GM12878 (cell line): Measurements from ENCODE around the gene ASIC3. TPM values are rescaled to one million over a fixed set of nuclear protein-coding genes. Genes with fewer than 3 reads are reported as not detected.

Source experiments
- ATAC-seq: fragments of 200-7000 bp; cut with Tn5 transposase; 3 replicates; pipeline ENCODE4 v1.9.1; 2020; ENCODE audit warnings: mild to moderate bottlenecking, moderate library complexity
- BruUV-seq: library from RNA; stranded (reverse); fragments of 400-500 nt; replicated peaks from 2 replicates; lab custom pipeline; 2021; lab: Mats Ljungman, UMichigan
- CTCF ChIA-PET: fragments of 300-600 bp; sonication (Branson Sonifier 250); formaldehyde crosslinking; extraction: SDS; loops from one replicate; lab custom pipeline; 2021; ENCODE audit warnings: inconsistent platforms; lab: Yijun Ruan, JAX
- POLR2A ChIA-PET: fragments of 350-600 bp; formaldehyde crosslinking; extraction: SDS; loops from one replicate; lab custom pipeline; 2021; ENCODE audit warnings: inconsistent platforms; lab: Charles Lee
- RAD21 ChIA-PET: fragments of 300-600 bp; sonication (Branson Sonifier 250); formaldehyde crosslinking; loops from one replicate; lab custom pipeline; 2023; ENCODE audit warnings: antibody characterized with exemption; ENCODE audit not compliant: unreplicated experiment; lab: Charles Lee
- SMC1A ChIA-PET: fragments of 300-600 bp; sonication (Branson Sonifier 250); formaldehyde crosslinking; loops from one replicate; lab custom pipeline; 2023; ENCODE audit not compliant: unreplicated experiment, uncharacterized antibody; lab: Charles Lee
- DNase-seq: peaks from one replicate; pipeline ENCODE4 v3.0.0-alpha.2; 2011; ENCODE audit warnings: low read depth, low spot score
- FAIRE-seq: peaks from 3 replicates; lab custom pipeline; 2011; peaks lifted over from hg19 to GRCh38; lab: Jason Lieb, UNC
- H2AFZ ChIP-seq: 2 replicates; pipeline ENCODE4 v1.6.0; 2011; ENCODE audit warnings: low read depth, low read length, control low read depth; ENCODE audit not compliant: control insufficient read depth
- H3K27ac ChIP-seq: 2 replicates; pipeline ENCODE4 v1.5.1; 2011; ENCODE audit warnings: control low read depth; ENCODE audit not compliant: control insufficient read depth, insufficient read depth
- H3K27me3 ChIP-seq, 2 experiments: replicated peaks in 1 of 2; 2 replicates each; pipeline versions ENCODE4 v1.6.0 to v1.6.1; 2011; ENCODE audit warnings: low read length in 1 of 2; ENCODE audit not compliant: control insufficient read depth in 2 of 2, insufficient read depth in 2 of 2
- H3K36me3 ChIP-seq, 2 experiments: 2 replicates each; pipeline ENCODE4 v1.5.1; 2011; ENCODE audit warnings: low read length in 1 of 2; ENCODE audit not compliant: control insufficient read depth in 2 of 2, insufficient read depth in 2 of 2
- H3K4me1 ChIP-seq: 2 replicates; pipeline ENCODE4 v1.6.1; 2011; ENCODE audit warnings: mild to moderate bottlenecking, low read length, moderate library complexity, mixed read lengths; ENCODE audit not compliant: control insufficient read depth, insufficient read depth
- H3K4me2 ChIP-seq: 2 replicates; pipeline ENCODE4 v1.6.0; 2011; ENCODE audit warnings: control low read depth; ENCODE audit not compliant: control insufficient read depth, insufficient read depth
- H3K4me3 ChIP-seq: fragments of 200-600 bp; sonication (generic); 2 replicates; pipeline ENCODE4 v1.5.1; 2016
- H3K79me2 ChIP-seq: 2 replicates; pipeline ENCODE4 v1.6.0; 2011; ENCODE audit warnings: low read length; ENCODE audit not compliant: control insufficient read depth, insufficient read depth
- H3K9ac ChIP-seq: 2 replicates; pipeline ENCODE4 v1.8.0; 2011; ENCODE audit warnings: low read length, control low read depth, mixed read lengths; ENCODE audit not compliant: control insufficient read depth, insufficient read depth
- H3K9me3 ChIP-seq: replicated peaks from 3 replicates; pipeline ENCODE4 v1.5.1; 2011; ENCODE audit warnings: mild to moderate bottlenecking, low read length; ENCODE audit not compliant: control insufficient read depth, insufficient read depth
- H4K20me1 ChIP-seq: 2 replicates; pipeline ENCODE4 v1.6.0; 2011; ENCODE audit not compliant: control insufficient read depth, insufficient read depth
- BRCA1 ChIP-seq: IDR thresholded peaks from 2 replicates; pipeline ENCODE4 v1.6.1; 2011; ENCODE audit warnings: low read depth, low read length, improper control_type of control experiment
- EZH2 ChIP-seq: IDR thresholded peaks from 2 replicates; pipeline ENCODE4 v1.6.1; 2012; ENCODE audit warnings: low read depth, mild to moderate bottlenecking, control low read depth, inconsistent platforms, low read length, borderline replicate concordance; ENCODE audit not compliant: control insufficient read depth
- GATAD2B ChIP-seq: fragments of 450-650 bp; conservative IDR thresholded peaks from 2 replicates; pipeline ENCODE4 v1.6.1; 2017; ENCODE audit warnings: low read depth, mild to moderate bottlenecking, moderate library complexity
- HDGF ChIP-seq: fragments of 450-650 bp; IDR thresholded peaks from 2 replicates; pipeline ENCODE4 v1.6.1; 2016; ENCODE audit warnings: antibody characterized with exemption
- IKZF2 ChIP-seq, 2 experiments: fragments of 450-650 bp; IDR thresholded peaks; 2 replicates each; pipeline ENCODE4 v1.6.1; 2017; ENCODE audit warnings: mild to moderate bottlenecking in 2 of 2, moderate library complexity in 2 of 2
- MEF2B ChIP-seq: fragments of 450-650 bp; IDR thresholded peaks from 2 replicates; pipeline ENCODE4 v1.6.1; 2018; ENCODE audit warnings: mild to moderate bottlenecking, moderate library complexity; ENCODE audit not compliant: partially characterized antibody, poor library complexity, severe bottlenecking
- POLR2AphosphoS5 ChIP-seq: IDR thresholded peaks from 2 replicates; pipeline ENCODE4 v1.6.1; 2011; ENCODE audit warnings: mild to moderate bottlenecking, low read length, inconsistent platforms
- SP1 ChIP-seq: IDR thresholded peaks from one replicate; pipeline ENCODE4 v1.6.1; 2011; ENCODE audit warnings: low read depth, low read length
- SREBF2 ChIP-seq: IDR thresholded peaks from 2 replicates; pipeline ENCODE4 v1.6.1; 2012; ENCODE audit warnings: mild to moderate bottlenecking, low read length
- SUPT20H ChIP-seq: IDR thresholded peaks from 2 replicates; pipeline ENCODE4 v1.6.1; 2011; ENCODE audit warnings: low read depth, mild to moderate bottlenecking, low read length, moderate library complexity, borderline replicate concordance; ENCODE audit not compliant: control insufficient read depth
- ZNF217 ChIP-seq: fragments of 450-650 bp; IDR thresholded peaks from 2 replicates; pipeline ENCODE4 v1.6.1; 2017; ENCODE audit warnings: antibody characterized with exemption, mild to moderate bottlenecking
- ZZZ3 ChIP-seq: IDR thresholded peaks from 2 replicates; pipeline ENCODE4 v1.6.1; 2011; ENCODE audit warnings: low read depth; ENCODE audit not compliant: control insufficient read depth, insufficient read length
- WGBS: methylation state at CpG from one replicate; pipeline ENCODE4 v1.1.6; 2016; ENCODE audit warnings: low lambda C conversion rate; ENCODE audit not compliant: insufficient replicate concordance, insufficient coverage; ENCODE audit errors: missing lambda C conversion rate; 5-methylcytosine and 5-hydroxymethylcytosine counted together
- in situ Hi-C: fragments of 300-500 bp; cut with MboI; formaldehyde crosslinking; loops from 9 replicates; pipeline ENCODE4 v1.14.3; 2018; ENCODE audit warnings: mixed read lengths
- intact Hi-C: fragments of 100-400 bp; cut with micrococcal nuclease; formaldehyde crosslinking; loops from one replicate; pipeline ENCODE4 v1.14.2; 2022; ENCODE audit not compliant: unreplicated experiment
- polyA plus RNA-seq, 11 experiments: library from polyadenylated mRNA; depleted of rRNA in 4 of 11; unstranded in 6 of 11; stranded (reverse) in 5 of 11; fragments of >200 nt; fragmentation: Nextera tagmentation in 4 of 11; fragmentation: Illumina TruSeq in 1 of 11; extraction: Ambion mirVana in 4 of 11; extraction: Trizol in 1 of 11; gene quantifications; 1 replicate in 1 of 11; 2 replicates in 10 of 11; pipeline versions ENCODE4 v1.2.1 to v1.2.3, GENCODE V29; 2011 to 2016; ENCODE audit warnings: inconsistent platforms in 2 of 11, missing spikeins in 2 of 11, low read depth in 1 of 11
- total RNA-seq, 4 experiments: library from RNA; depleted of rRNA in 3 of 4; stranded (reverse); fragments of >200 nt in 3 of 4; fragmentation: Illumina TruSeq in 1 of 4; extraction: Trizol in 1 of 4; gene quantifications; 2 replicates each; pipeline versions ENCODE4 v1.2.1 to v1.2.3, GENCODE V29; 2013 to 2021

The ASIC3 gene
- total and polyA plus RNA-seq, 10 of the 15 experiments (the other 5 are each of a cell fraction or from before 2014, with no cell fraction given) = 0.07 to 1.0 (median 0.44) TPM; not detected in 4

DNA sequence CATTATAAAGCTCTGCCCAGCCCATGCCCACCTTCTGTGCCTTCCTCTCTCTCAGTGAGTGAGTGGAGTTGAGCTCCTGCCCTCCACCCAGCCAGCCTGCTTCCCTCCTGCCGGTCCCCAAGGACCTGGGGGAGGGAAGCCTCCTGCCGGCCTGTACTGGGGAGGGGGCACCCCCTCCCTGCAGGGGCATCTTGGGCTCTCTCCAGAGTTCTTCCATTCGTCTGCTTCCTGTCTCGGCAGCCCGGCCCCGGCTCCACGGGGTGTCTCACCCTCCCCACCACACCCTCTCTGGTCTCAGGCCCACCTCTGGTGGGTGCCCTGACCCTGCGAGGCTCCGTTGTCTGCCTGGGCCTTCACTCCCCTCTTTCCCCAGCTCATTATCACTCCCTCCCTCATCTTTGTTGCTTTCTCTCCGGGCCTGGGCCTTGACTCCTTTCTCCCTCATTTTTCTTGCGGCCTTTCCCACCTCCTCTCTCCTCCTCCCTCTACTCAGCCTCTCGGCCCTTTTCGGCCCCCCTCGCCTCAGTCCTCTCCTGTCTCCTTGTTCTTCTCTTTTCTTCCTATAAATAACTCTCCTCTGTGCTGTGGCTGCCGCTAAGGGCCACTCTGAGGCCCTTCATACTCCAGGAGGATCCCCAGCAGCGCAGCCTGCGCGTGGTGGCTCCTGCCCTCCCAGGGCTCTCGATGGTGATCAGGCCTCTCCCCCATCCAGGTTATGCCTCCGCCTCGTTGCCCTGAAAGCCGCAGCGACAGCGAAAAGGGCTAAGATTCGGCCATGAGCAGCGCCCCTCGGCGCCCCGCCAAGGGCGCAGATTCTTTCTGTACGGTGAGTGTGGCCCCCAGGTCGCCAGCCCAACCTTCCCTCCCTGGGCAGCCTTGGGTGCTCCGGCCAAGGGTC is 13.1 kb downstream of the ASIC3 start:
- Histone ChIP-seq H3K9ac (peak overlapping the region; percentile 86; the same call in 1 of the 2 replicates), H3K36me3 (peaks cover 0 to 6% of the 10 kb centered on the region in 2 experiments; a peak in 3 of 4 replicates), H3K4me1 (peaks cover 24% of the 10 kb centered on the region), H3K4me2 (peak overlapping the region; percentile 96; the same call in 1 of the 2 replicates), H3K27ac (no peak overlapping the region), H4K20me1 (no peaks in the 10 kb centered on the region), H3K9me3 (no peaks in the 10 kb centered on the region), H2AFZ (no peak overlapping the region), H3K4me3 (0 out of 2 replicates have a peak overlapping the region, but pooled peaks have one; percentile 99), H3K79me2 (peaks cover 21% of the 10 kb centered on the region), H3K27me3 (no peaks in the 10 kb centered on the region)
- intact Hi-C loops (no loop called here), in situ Hi-C loops (no loop called here)
- no peak for ATAC-seq
- no peak for TF ChIP-seq SUPT20H
- TF ChIP-seq ZZZ3 = no peak
- no peak for TF ChIP-seq MEF2B
- no peak for TF ChIP-seq POLR2AphosphoS5
- TF ChIP-seq IKZF2 (IDR thresholded peaks at IDR 0.05) = no peak
- no peak for TF ChIP-seq EZH2
- no peak for TF ChIP-seq SREBF2
- TF ChIP-seq GATAD2B = no peak
- TF ChIP-seq ZNF217 = no peak
- TF ChIP-seq SP1 = no peak
- TF ChIP-seq BRCA1 = no peak
- TF ChIP-seq HDGF = no peak
- ChIA-PET POLR2A (no interaction called here), RAD21 (no interaction called here), CTCF (interaction anchor here (0.6 to 1.8 kb wide), 5 partner anchors 16 to 183 kb away, joined by 4 to 8 read pairs (median 5); no protein-coding TSS in a partner anchor), SMC1A (no interaction called here)
- DNase-seq = no peak
- WGBS = 90% methylated on average over 32 of the region's 33 CpGs
- FAIRE-seq = no peak
- BruUV-seq = no TSS peak
